GM12865 (cell line): ENCODE data around the gene ZNF892.

Source experiments
- DNase-seq: peaks from one replicate; pipeline ENCODE4 v3.0.0; 2010; ENCODE audit warnings: low read depth
- H3K4me3 ChIP-seq: 2 replicates; pipeline ENCODE4 v1.5.1; 2011; ENCODE audit warnings: mild to moderate bottlenecking, low read depth, low read length, control low read depth
- TF ChIP-seq, protein P1 (sequence below): IDR thresholded peaks from 2 replicates; pipeline ENCODE4 v1.5.1; 2011; ENCODE audit warnings: low read length, control low read depth, low read depth, inconsistent platforms; ENCODE audit not compliant: insufficient read depth; ENCODE audit errors: missing control alignments

The ZNF892 gene

DNA sequence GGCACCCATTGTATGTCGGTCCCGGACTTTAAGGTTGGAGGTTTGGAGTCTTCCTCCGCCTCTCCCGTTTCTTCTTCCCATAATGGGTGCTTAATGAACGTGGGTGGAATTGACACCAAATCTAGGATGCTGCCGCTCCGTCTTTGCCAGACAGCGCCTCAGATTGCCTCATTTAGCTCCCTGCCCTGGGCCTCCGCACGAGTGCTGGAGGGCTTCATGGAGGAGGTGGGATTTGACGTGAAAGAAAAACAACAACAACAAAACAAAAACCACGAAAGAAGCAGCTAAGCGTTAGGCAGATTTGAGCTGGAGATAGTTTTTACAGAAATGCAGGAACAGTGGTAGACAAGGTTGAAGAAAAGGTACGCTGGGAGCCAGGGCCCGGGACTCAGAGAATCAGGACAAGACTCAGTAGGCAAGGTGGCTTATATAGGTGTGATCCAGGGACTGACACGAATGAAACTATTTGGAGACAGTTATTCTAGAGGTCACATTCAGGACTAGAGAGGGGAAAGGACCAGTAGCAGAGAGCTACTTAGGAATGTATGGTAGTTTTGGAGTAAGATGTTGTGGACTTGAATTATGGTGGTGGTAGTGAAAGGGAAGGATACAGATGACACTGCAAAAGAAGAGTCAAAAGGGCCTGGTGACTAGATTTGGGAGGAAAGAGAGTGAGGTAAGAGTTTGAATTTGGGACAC is 41.1 kb upstream of the ZNF892 start:
- TF ChIP-seq, protein P1, sequence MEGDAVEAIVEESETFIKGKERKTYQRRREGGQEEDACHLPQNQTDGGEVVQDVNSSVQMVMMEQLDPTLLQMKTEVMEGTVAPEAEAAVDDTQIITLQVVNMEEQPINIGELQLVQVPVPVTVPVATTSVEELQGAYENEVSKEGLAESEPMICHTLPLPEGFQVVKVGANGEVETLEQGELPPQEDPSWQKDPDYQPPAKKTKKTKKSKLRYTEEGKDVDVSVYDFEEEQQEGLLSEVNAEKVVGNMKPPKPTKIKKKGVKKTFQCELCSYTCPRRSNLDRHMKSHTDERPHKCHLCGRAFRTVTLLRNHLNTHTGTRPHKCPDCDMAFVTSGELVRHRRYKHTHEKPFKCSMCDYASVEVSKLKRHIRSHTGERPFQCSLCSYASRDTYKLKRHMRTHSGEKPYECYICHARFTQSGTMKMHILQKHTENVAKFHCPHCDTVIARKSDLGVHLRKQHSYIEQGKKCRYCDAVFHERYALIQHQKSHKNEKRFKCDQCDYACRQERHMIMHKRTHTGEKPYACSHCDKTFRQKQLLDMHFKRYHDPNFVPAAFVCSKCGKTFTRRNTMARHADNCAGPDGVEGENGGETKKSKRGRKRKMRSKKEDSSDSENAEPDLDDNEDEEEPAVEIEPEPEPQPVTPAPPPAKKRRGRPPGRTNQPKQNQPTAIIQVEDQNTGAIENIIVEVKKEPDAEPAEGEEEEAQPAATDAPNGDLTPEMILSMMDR = no peak
- DNase-seq = no peak
- peak overlapping the region; percentile 66 for H3K4me3 ChIP-seq

DNA sequence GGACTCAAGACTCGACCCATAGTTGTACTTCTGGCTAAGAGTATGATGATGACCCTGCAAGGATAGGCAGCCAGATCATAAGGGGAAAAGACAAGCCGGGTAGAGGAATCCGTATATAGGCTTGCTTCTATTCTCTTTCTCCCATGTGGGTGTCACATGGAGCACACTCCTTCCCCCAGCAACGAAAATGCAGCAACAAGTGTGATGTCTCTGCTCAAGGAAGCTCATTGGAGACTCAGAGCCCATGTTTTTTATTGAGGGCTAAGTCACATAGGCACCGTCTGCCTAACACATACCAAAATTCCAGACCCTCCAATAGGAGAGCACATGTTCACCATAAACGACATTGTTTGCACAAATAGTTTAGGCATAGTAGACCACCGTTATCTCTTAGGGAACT is 35.4 kb upstream of the ZNF892 start:
- TF ChIP-seq, protein P1 = no peak
- no peak for DNase-seq
- H3K4me3 ChIP-seq = no peak overlapping the region

DNA sequence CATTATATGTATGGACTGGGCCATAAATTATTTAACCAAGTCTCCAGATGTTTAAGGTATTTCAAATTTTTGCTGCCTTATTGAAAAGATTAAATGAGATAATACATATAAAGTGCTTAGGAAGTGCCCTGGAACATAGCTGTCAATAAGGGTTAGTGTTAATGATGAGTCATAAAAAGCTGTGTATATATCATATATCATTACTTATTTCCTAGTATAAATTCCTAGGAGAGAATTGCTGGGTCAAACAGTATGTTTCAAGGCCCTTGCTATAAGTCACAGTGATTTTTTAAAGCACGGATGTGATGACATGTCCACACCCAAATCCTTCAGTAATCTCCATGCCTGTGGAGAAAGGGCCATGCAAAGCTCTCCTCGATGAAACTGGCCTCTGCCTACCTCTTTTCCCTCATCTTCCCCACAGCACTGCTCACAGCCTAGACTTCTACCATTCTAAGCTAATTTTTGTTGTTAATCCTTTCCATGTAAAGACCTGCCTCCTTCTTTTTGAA is 33.2 kb upstream of the ZNF892 start:
- DNase-seq = no peak
- H3K4me3 ChIP-seq = no peak overlapping the region
- TF ChIP-seq, protein P1 = no peak

DNA sequence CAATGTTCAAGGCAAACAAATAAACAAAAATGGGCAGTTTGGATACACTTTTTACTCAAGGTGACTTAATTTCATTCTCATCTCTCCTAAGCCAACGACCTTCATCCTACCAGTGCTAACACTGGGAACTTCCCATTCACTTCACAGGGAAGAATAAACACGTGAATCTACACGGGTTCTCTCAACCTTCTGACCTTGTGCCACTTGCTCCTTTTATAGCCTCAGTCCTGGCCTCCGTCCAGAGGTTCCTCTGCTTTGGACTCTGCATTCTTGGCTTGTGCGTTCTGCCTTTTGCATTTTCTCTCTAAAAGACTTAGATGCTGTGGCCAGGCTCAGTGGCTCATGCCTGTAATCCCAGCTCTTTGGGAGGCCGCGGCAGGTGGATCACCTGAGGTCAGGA is 27.9 kb upstream of the ZNF892 start:
- no peak overlapping the region for H3K4me3 ChIP-seq
- no peak for DNase-seq
- TF ChIP-seq, protein P1 = no peak

DNA sequence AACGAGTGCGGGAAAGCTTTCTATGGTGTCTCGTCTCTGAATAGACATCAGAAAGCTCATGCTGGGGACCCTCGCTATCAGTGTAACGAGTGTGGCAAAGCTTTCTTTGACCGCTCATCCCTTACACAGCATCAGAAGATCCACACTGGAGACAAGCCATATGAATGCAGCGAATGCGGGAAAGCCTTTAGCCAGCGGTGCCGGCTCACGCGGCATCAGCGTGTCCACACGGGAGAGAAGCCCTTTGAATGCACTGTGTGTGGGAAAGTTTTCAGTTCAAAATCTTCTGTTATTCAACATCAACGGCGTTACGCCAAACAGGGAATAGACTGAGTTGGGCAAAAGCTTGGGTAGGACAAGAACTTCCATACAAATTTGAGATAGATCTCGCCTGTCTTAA is 25.5 kb upstream of the ZNF892 start:
- no peak overlapping the region for H3K4me3 ChIP-seq
- no peak for DNase-seq
- TF ChIP-seq, protein P1 = no peak

DNA sequence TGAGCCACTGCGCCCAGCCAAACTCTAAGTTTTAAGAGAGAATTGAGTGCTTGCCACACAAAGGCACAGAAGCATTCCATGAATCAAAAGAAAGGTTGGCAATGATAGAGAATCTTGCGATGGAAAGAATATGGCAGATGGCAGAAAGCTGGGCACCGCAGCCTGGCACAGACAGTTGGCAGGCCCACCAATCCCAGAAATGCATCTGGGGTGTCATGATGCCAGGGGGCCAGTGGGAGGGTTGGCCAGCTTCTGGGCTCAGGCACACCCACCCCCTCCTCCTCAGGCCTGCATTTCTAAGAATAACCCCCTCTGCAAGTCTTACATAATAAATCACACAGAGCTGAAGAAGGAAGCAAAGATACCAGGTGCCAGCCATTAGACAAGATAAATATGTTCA is 22.1 kb upstream of the ZNF892 start:
- TF ChIP-seq, protein P1 = no peak
- no peak overlapping the region for H3K4me3 ChIP-seq
- no peak for DNase-seq

DNA sequence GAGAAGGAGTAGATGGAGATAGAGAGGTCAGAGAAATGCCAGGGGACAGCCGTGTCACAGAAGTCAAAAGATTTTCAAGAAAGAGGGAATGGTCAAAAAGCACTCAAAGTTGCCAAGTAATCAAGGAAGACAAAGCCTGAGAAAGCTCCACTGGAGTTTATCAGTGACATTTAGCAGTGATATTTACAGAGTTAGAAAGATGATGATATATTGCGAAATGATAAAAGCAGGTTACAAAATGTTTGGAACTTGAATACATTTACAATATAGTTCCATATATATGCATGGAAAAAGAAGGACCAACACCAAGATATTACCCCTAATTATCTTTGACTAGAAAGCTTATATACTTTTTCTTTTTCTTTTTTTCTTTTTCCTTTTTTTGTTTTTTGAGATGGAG is 21.3 kb upstream of the ZNF892 start:
- no peak for DNase-seq
- TF ChIP-seq, protein P1 = no peak
- H3K4me3 ChIP-seq = no peak overlapping the region
